GM20000 (cell line): ENCODE data around the gene BBS9.
"Not testable (repeated sequence)": the region's sequence is repeated elsewhere in the genome, so short reads cannot be mapped to it uniquely, and the experiment has no call there.

ENCODE experiments used
- DNase-seq: peaks from one replicate; pipeline ENCODE4 v3.0.0; 2012; ENCODE audit warnings: low spot score
- TF ChIP-seq, protein P1 (sequence below): IDR thresholded peaks from 2 replicates; pipeline ENCODE4 v1.5.1; 2012; ENCODE audit warnings: mild to moderate bottlenecking, control low read depth; ENCODE audit errors: extremely low read depth, missing control alignments

Gene BBS9

DNA sequence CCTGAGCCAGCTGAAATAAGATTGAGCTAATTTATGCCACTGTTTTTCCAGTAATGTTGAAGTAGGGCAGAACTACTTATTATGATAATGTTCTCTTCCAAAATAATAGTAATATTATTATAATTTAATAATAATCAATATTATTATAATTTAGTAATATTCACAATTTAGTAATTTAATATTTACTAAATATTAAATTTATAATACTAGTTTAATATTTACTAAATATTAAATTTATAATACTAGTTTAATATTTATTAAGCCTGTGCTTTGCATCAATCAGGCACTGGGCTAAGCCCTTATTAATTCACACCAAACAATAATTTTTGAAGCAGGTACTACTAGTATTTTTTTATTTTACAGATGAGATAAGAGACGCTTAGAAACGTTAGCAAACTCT lies 170.1 kb downstream of the BBS9 start:
- TF ChIP-seq, protein P1, sequence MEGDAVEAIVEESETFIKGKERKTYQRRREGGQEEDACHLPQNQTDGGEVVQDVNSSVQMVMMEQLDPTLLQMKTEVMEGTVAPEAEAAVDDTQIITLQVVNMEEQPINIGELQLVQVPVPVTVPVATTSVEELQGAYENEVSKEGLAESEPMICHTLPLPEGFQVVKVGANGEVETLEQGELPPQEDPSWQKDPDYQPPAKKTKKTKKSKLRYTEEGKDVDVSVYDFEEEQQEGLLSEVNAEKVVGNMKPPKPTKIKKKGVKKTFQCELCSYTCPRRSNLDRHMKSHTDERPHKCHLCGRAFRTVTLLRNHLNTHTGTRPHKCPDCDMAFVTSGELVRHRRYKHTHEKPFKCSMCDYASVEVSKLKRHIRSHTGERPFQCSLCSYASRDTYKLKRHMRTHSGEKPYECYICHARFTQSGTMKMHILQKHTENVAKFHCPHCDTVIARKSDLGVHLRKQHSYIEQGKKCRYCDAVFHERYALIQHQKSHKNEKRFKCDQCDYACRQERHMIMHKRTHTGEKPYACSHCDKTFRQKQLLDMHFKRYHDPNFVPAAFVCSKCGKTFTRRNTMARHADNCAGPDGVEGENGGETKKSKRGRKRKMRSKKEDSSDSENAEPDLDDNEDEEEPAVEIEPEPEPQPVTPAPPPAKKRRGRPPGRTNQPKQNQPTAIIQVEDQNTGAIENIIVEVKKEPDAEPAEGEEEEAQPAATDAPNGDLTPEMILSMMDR = no peak
- DNase-seq = no peak

DNA sequence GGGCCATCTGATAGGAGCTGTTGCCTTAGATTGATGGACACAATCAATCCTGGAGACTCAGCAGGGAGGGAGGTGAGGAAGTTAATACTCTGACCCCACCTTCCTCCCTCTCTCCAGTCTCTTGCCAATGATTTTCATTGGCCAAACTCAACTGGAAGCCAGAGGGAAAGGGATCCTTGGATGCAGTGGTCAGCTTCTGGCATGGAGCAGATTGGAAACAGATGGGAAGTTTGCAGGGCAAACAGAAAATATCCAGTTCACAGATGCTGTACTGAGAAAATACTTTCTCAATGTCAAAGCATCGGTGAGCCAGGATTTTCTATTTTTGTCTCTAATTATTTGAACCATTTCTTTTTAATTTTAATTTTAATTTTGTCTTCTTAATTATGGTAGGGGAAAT lies 170.8 kb downstream of the BBS9 start:
- TF ChIP-seq, protein P1 = no peak
- no peak for DNase-seq

DNA sequence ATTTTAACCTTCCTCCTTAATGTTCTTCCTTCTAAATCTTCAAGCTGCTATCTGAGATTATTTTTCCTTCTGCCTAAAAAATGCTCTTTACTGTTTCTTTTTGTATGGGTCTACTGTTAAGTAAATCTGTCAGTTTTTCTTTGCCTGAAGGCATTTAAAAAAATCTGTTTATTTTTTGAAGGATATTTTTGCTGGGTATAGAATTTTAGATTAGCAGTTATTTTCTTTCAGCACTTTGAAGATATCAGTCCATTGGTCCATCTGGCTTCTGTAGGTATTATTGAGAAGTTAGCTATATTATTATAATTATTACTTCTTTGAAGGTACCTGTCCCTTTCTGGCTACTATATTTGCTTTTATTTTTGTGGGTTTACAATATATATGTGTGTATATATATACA lies 171.4 kb downstream of the BBS9 start:
- TF ChIP-seq, protein P1 = no peak
- no peak for DNase-seq

DNA sequence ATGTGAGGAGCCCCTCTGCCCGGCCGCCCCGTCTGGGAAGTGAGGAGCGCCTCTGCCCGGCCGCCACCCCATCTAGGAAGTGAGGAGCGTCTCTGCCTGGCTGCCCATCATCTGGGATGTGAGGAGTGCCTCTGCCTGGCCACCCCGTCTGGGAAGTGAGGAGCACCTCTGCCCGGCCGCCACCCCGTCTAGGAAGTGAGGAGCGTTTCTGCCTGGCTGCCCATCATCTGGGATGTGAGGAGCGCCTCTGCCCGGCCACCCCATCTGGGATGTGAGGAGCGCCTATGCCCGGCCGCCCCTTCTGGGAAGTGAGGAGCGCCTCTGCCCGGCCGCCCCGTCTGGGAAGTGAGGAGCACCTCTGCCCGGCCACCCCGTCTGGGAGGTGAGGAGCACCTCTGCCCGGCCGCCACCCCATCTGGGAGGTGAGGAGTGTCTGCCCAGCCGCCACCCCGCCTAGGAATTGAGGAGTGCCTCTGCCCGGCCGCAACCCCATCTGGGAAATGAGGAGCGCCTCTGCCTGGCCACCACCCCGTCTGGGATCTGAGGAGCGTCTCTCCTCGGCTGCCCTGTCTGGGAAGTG lies 174.7 kb downstream of the BBS9 start:
- DNase-seq = not testable (repeated sequence)

DNA sequence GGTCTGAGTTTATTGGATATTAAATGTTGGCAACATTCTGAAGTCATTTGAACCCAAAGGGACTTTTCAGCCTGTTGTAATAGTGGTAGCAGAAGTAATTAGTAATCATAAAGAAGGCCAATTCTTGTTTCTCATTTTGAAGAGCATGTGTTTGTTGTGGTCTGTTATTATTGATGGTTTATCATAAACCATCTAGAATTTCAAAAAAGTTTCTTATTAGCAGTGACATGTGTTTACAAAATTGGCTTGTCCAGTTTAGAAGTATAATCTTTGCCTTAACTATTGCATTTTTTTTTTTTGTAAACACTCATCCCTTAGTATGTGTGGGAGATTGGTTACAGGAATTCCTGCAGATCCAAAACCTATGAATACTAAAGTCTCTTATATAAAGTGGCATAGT lies 177.8 kb downstream of the BBS9 start:
- TF ChIP-seq, protein P1 = no peak
- no peak for DNase-seq

DNA sequence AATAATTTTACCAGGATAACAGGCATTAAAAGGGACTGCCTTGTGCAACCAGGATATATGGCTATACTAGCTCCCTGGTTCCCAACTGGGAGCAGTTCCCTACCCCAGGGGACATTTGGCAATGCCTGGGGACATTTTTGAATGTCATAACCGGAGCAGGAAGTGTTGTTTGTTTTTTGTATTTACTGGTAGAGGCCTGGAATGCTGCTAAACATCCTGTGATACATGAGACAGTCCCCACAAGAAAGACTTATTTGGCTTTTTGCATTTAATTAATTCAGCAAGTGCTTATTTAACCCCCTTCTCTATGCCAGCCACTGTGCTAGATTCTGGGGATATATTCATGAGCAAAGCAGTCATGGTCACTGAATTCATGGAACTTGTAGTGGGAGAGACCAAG lies 181.2 kb downstream of the BBS9 start:
- TF ChIP-seq, protein P1 = no peak
- DNase-seq = no peak

DNA sequence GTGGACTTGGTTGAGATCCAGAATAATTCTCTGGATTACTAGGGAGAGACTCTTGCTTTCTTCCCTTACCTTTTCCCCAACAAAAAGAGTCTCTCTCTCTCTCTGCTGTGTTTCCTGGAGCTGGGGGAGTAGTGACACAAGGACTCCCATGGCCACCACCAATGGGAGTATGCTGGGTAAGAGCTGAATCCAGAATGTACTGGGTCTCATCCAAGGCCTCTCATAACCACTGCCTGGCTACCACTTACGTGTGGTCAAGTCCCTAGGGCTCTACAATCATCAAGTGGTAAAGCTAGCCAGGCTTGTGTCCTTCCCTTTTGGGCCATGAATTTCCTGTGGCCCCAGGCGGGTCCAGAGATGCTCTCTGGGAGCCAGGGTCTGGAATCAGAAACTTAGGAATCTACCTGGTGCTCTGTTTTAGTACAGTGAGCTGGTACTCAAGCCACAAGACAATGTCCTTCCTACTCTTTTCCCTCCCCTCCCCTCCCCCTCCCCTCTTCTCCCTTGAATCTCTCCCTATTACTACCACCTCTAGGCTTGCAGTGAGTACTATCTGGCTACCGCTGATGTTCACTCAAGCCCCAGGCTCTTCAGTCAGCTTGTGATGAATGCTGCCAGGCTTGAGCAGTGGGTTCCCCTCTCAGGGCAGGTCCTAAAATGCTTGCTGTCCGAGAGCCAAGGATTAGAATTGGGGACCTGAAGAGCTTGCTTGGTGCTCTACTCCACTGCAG lies 196.6 kb downstream of the BBS9 start:
- DNase-seq = no peak
- TF ChIP-seq, protein P1 = no peak

DNA sequence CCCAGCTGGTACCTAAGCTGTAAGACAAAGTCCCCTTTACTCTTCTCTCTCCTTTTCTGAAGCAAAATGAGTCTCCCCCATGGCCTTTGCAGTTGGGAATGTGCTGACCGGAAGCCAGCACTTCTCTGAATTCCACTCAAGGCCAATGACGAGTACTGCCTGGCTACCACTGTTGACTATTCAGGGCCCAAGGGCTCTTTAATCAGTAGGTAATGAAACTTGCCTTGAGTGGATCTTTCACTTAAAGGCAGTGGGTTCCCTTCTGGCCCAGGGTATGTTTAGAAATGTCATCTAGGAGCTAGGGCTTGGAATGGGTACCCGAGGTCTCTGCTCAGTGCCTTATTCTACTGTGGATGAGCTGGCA lies 197.1 kb downstream of the BBS9 start:
- no peak for DNase-seq
- TF ChIP-seq, protein P1 = no peak
